ENCODE results near the gene POC1A.

Gene POC1A

DNA sequence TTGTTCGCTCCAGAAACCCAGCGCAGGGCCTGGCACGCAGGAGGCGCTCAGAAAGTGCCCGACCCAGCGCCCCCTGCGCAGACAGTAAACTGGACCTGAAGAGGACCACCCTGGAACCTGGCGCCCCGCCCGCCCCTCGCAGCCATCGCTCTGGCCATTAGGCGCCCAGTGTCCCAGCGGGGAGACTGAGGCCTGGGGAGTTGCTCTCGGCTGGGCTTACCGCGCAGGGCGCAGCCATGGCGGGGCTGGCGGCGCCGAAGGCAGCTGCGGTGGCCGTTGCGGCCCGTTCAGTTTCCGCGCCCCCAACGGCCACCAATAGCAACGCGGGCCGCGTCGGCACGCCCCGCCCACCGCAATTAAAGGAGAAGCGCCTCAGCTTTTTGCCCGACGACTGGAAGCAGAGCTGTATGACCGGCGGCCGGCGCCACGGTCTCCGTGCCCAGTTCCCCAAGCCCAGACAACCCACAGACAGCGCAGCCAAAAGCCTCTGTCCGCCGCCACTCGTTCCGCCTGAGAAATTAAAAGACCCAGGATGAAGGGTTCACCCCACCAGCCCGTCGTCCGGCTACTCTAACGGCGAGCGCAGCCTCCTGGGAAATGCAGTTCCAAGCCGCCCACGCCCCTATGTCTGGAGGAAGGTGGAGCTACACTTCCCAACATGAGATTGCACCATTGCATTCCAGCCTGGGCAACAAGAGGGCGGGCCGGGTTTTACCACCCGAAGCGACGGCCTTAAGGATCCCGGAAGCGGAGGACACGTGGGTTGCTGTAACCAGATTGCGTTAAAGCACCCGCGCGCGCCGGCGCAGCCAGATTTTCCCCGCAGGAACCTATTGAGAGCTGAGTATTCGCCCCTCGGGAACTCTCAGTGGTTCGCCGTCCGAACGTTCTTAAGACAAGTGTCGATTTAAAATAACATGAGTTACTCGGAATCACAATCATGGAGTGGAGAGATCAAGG, at the start of gene POC1A:
TSS of gene POC1A (minus strand) at position 289 of the 960 bp plus-strand sequence. CDS start at position 238, 51 bp downstream.
- TF ChIP-seq TAF1 (IDR thresholded peaks at IDR 0.05; ENCODE audit: low read depth) (peak; percentile 78), RAD21 (IDR thresholded peaks at IDR 0.05; ENCODE audit: low read depth) (no peak), YY1 (IDR thresholded peaks at IDR 0.05; ENCODE audit: low read depth) (peak; percentile 88), NFIC (IDR thresholded peaks at IDR 0.05) (no peak), ZBTB7A (IDR thresholded peaks at IDR 0.05; ENCODE audit: low read depth) (peak; percentile 43; the same call in 1 of the 2 replicates), TEAD4 (IDR thresholded peaks at IDR 0.05) (peak; percentile 95), TCF12 (IDR thresholded peaks at IDR 0.05; ENCODE audit: low read depth) (peak; percentile 46; the same call in 1 of the 2 replicates), FOXM1 (IDR thresholded peaks at IDR 0.05; ENCODE audit: borderline replicate concordance, low read depth) (no peak), CREB1 (IDR thresholded peaks at IDR 0.05; ENCODE audit: low read depth) (peak; percentile 72), EGR1 (IDR thresholded peaks at IDR 0.05) (peak; percentile 99), CEBPB (IDR thresholded peaks at IDR 0.05) (peak; percentile 97), EP300 (IDR thresholded peaks at IDR 0.05; ENCODE audit: borderline replicate concordance) (no peak)
- TF ChIP-seq, protein P1, sequence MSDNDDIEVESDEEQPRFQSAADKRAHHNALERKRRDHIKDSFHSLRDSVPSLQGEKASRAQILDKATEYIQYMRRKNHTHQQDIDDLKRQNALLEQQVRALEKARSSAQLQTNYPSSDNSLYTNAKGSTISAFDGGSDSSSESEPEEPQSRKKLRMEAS (IDR thresholded peaks at IDR 0.05), result peak; percentile 92
- TF ChIP-seq, protein P2, sequence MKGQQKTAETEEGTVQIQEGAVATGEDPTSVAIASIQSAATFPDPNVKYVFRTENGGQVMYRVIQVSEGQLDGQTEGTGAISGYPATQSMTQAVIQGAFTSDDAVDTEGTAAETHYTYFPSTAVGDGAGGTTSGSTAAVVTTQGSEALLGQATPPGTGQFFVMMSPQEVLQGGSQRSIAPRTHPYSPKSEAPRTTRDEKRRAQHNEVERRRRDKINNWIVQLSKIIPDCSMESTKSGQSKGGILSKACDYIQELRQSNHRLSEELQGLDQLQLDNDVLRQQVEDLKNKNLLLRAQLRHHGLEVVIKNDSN (IDR thresholded peaks at IDR 0.05), result peak; percentile 93
- TF ChIP-seq, protein P3, sequence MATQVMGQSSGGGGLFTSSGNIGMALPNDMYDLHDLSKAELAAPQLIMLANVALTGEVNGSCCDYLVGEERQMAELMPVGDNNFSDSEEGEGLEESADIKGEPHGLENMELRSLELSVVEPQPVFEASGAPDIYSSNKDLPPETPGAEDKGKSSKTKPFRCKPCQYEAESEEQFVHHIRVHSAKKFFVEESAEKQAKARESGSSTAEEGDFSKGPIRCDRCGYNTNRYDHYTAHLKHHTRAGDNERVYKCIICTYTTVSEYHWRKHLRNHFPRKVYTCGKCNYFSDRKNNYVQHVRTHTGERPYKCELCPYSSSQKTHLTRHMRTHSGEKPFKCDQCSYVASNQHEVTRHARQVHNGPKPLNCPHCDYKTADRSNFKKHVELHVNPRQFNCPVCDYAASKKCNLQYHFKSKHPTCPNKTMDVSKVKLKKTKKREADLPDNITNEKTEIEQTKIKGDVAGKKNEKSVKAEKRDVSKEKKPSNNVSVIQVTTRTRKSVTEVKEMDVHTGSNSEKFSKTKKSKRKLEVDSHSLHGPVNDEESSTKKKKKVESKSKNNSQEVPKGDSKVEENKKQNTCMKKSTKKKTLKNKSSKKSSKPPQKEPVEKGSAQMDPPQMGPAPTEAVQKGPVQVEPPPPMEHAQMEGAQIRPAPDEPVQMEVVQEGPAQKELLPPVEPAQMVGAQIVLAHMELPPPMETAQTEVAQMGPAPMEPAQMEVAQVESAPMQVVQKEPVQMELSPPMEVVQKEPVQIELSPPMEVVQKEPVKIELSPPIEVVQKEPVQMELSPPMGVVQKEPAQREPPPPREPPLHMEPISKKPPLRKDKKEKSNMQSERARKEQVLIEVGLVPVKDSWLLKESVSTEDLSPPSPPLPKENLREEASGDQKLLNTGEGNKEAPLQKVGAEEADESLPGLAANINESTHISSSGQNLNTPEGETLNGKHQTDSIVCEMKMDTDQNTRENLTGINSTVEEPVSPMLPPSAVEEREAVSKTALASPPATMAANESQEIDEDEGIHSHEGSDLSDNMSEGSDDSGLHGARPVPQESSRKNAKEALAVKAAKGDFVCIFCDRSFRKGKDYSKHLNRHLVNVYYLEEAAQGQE (IDR thresholded peaks at IDR 0.05; ENCODE audit: low read depth), result no peak

DNA sequence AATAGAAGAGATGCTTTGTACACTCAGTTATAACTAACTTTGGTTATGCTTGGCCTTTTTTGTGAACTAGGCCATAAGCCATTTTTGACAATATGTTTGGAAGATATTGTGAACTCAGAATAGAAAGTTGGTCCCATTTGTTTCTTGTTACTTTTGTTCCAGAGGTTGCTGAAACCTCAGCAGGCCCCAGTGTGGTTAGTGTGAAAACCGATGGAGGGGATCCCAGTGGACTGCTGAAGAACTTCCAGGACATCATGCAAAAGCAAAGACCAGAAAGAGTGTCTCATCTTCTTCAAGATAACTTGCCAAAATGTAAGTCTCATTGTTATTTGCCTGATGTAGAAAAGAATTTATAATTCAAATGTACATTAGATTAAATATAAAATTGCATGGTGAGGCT, 49.5 kb upstream of the POC1A start:
- no peak for TF ChIP-seq NFIC (IDR thresholded peaks at IDR 0.05)
- no peak for TF ChIP-seq ZBTB7A (IDR thresholded peaks at IDR 0.05; ENCODE audit: low read depth)
- no peak for TF ChIP-seq EGR1 (IDR thresholded peaks at IDR 0.05)
- TF ChIP-seq YY1 (IDR thresholded peaks at IDR 0.05; ENCODE audit: low read depth), result no peak
- TF ChIP-seq CREB1 (IDR thresholded peaks at IDR 0.05; ENCODE audit: low read depth), result no peak
- TF ChIP-seq EP300 (IDR thresholded peaks at IDR 0.05; ENCODE audit: borderline replicate concordance), result no peak
- TF ChIP-seq, protein P3 (IDR thresholded peaks at IDR 0.05; ENCODE audit: low read depth), result no peak
- no peak for TF ChIP-seq TEAD4 (IDR thresholded peaks at IDR 0.05)
- TF ChIP-seq, protein P2 (IDR thresholded peaks at IDR 0.05), result no peak
- no peak for TF ChIP-seq FOXM1 (IDR thresholded peaks at IDR 0.05; ENCODE audit: borderline replicate concordance, low read depth)
- TF ChIP-seq, protein P1 (IDR thresholded peaks at IDR 0.05), result no peak
- no peak for TF ChIP-seq RAD21 (IDR thresholded peaks at IDR 0.05; ENCODE audit: low read depth)
- no peak for TF ChIP-seq CEBPB (IDR thresholded peaks at IDR 0.05)
- no peak for TF ChIP-seq TCF12 (IDR thresholded peaks at IDR 0.05; ENCODE audit: low read depth)

DNA sequence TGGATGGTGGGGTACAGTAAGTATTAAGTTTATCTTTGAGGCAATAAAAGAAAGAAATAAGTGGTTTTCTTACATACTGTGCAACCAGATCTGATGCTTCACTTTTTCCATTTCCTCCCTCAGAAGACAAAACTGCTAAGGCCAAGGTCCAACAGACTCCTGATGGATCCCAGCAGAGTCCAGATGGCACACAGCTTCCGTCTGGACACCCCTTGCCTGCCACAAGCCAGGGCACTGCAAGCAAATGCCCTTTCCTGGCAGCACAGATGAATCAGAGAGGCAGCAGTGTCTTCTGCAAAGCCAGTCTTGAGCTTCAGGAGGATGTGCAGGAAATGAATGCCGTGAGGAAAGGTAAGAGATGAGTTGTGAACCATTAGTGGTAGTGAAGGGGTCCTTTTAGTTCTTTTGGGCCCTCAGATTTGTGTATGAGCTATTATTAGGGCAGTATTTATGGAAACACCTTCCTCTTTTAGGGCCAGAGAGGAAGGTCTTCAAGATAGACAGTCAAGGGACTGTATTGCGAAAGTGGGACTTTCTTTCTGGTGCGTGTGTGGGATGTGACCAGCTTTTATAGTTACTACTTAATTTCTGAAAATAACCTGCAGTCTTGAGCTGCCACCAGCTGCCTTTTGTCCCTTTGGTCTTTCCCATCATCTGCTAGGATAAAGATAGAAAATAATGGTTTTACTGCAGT, 48.3 kb upstream of the POC1A start:
- TF ChIP-seq TAF1 (IDR thresholded peaks at IDR 0.05; ENCODE audit: low read depth) (no peak), CEBPB (IDR thresholded peaks at IDR 0.05) (0 out of 2 replicates have a peak, but pooled peaks have one; percentile 22)

DNA sequence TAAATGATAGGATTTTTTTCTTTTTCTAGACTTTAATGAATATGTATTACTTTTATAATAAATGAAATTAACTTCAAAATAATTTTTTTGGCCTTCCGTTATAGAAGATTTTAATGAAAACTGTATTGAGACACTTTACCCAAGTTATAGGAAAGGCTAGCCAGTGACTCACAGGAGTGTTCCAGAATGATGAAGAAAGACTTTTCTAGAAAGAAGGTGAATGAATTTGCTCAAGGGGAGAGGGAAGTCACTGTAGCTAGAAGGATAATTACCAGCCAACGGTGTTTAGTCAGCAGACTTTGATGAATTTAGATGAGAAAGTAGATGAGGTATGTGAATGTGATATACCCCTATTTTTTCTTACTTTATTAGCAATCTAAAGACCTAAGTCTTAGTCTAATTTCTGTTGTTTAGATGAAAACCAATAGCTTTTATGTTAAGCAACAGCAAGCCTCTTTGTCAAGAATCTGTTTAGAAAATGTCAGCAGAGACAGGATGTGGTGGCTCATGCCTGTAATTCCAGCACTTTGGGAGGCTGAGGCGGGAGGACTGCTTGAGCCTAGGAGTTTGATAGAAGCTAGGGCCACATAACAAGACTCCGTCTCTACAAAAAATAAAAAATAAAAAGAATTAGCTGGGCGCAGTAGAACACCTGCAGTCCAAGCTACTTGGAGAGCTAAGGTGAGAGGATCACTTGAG, 46.9 kb upstream of the POC1A start:
- TF ChIP-seq, protein P2 (IDR thresholded peaks at IDR 0.05), result no peak
- TF ChIP-seq CREB1 (IDR thresholded peaks at IDR 0.05; ENCODE audit: low read depth), result no peak
- TF ChIP-seq EP300 (IDR thresholded peaks at IDR 0.05; ENCODE audit: borderline replicate concordance), result no peak
- TF ChIP-seq NFIC (IDR thresholded peaks at IDR 0.05), result no peak
- no peak for TF ChIP-seq ZBTB7A (IDR thresholded peaks at IDR 0.05; ENCODE audit: low read depth)
- TF ChIP-seq TEAD4 (IDR thresholded peaks at IDR 0.05), result no peak
- TF ChIP-seq, protein P1 (IDR thresholded peaks at IDR 0.05), result no peak
- TF ChIP-seq TAF1 (IDR thresholded peaks at IDR 0.05; ENCODE audit: low read depth), result no peak
- no peak for TF ChIP-seq FOXM1 (IDR thresholded peaks at IDR 0.05; ENCODE audit: borderline replicate concordance, low read depth)
- no peak for TF ChIP-seq YY1 (IDR thresholded peaks at IDR 0.05; ENCODE audit: low read depth)
- no peak for TF ChIP-seq EGR1 (IDR thresholded peaks at IDR 0.05)
- TF ChIP-seq CEBPB (IDR thresholded peaks at IDR 0.05), result no peak
- TF ChIP-seq, protein P3 (IDR thresholded peaks at IDR 0.05; ENCODE audit: low read depth), result no peak

All from Ishikawa (cell line).